Hepatocyte (in vitro differentiated cells): ENCODE data around the gene TMPO.

Source experiments
- CTCF ChIP-seq: fragments of 200-600 bp; sonication (generic); IDR thresholded peaks from 2 replicates; pipeline ENCODE4 v1.5.1; 2016; ENCODE audit warnings: antibody characterized with exemption, mild to moderate bottlenecking; ENCODE audit not compliant: poor library complexity
- EZH2 ChIP-seq: fragments of 200-600 bp; sonication (generic); IDR thresholded peaks from 2 replicates; pipeline ENCODE4 v1.6.1; 2016; ENCODE audit warnings: antibody characterized with exemption, mild to moderate bottlenecking, borderline replicate concordance
- EZH2phosphoT487 ChIP-seq: fragments of 200-600 bp; sonication (generic); IDR thresholded peaks from one replicate; pipeline ENCODE4 v1.6.1; 2018; ENCODE audit warnings: antibody characterized with exemption, mild to moderate bottlenecking, low read depth, moderate library complexity; ENCODE audit not compliant: unreplicated experiment, severe bottlenecking

GRCh38 chr12:98594050-98594835 lies 78.9 kb downstream of the TMPO start:
- TF ChIP-seq CTCF (no peak), EZH2phosphoT487 (no peak), EZH2 (no peak)
